ENCODE results near the gene CTTNBP2. TPM values are rescaled to one million over a fixed set of nuclear protein-coding genes. Genes with fewer than 3 reads are reported as not detected.

The CTTNBP2 gene
- total RNA-seq, 1 donor from 2014 or later, result 9.5 TPM

DNA sequence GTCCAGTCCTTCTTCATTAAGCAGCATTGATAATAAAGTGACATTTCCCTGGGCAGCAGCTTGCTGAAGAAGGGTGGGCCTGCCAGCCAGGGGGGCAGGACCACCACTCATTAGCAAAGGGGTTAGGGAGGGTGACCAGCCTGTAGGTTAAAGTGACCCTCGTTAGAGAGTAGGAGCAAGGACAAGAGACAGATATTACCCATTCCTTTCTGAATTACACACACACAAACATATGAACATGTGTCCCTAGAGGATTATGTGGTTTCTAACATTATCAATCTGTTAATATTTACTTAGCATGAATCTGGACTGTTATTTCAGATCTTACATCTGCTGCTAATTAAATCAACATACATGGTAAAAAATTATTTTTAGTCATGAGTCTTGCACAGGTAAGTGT is 88.9 kb downstream of the CTTNBP2 start:
- TF ChIP-seq, protein P1, sequence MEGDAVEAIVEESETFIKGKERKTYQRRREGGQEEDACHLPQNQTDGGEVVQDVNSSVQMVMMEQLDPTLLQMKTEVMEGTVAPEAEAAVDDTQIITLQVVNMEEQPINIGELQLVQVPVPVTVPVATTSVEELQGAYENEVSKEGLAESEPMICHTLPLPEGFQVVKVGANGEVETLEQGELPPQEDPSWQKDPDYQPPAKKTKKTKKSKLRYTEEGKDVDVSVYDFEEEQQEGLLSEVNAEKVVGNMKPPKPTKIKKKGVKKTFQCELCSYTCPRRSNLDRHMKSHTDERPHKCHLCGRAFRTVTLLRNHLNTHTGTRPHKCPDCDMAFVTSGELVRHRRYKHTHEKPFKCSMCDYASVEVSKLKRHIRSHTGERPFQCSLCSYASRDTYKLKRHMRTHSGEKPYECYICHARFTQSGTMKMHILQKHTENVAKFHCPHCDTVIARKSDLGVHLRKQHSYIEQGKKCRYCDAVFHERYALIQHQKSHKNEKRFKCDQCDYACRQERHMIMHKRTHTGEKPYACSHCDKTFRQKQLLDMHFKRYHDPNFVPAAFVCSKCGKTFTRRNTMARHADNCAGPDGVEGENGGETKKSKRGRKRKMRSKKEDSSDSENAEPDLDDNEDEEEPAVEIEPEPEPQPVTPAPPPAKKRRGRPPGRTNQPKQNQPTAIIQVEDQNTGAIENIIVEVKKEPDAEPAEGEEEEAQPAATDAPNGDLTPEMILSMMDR (IDR thresholded peaks at IDR 0.05; ENCODE audit: unreplicated experiment), result no peak
- Mint-ChIP-seq H3K36me3 (ENCODE audit: insufficient read depth) (no peaks in the 10 kb centered on the region), H3K9me3 (ENCODE audit: low read depth) (no peaks in the 10 kb centered on the region), H3K27me3 (no peaks in the 10 kb centered on the region), H3K27ac (no peak overlapping the region), H3K4me3 (ENCODE audit: low read depth) (no peak overlapping the region), H3K4me1 (ENCODE audit: low read depth) (no peaks in the 10 kb centered on the region)
- no peak for DNase-seq (ENCODE audit: low spot score, unreplicated experiment)

DNA sequence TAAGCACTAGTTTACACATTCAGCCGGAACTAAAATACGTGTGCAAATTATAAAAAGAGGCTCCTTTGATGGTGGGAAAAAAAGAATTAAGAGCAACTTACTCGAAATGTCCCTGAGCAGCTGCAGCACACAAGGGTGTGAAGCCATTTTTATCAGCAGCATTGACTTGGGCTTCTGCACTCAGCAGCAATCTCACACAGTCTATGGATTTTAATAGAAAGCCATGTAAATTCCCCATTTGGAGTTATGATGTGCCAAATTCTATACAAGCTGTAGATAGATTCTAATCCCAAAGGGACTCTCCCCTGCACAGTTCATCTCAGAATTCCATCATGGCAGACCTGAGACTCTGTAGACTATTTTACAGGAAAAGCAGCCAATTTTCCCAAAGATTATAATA is 90.5 kb downstream of the CTTNBP2 start:
- Mint-ChIP-seq H3K36me3 (ENCODE audit: insufficient read depth) (no peaks in the 10 kb centered on the region), H3K27ac (no peak overlapping the region), H3K4me3 (ENCODE audit: low read depth) (no peak overlapping the region), H3K9me3 (ENCODE audit: low read depth) (no peaks in the 10 kb centered on the region), H3K27me3 (no peaks in the 10 kb centered on the region), H3K4me1 (ENCODE audit: low read depth) (no peaks in the 10 kb centered on the region)
- TF ChIP-seq, protein P1 (IDR thresholded peaks at IDR 0.05; ENCODE audit: unreplicated experiment), result no peak
- DNase-seq (ENCODE audit: low spot score, unreplicated experiment), result no peak

DNA sequence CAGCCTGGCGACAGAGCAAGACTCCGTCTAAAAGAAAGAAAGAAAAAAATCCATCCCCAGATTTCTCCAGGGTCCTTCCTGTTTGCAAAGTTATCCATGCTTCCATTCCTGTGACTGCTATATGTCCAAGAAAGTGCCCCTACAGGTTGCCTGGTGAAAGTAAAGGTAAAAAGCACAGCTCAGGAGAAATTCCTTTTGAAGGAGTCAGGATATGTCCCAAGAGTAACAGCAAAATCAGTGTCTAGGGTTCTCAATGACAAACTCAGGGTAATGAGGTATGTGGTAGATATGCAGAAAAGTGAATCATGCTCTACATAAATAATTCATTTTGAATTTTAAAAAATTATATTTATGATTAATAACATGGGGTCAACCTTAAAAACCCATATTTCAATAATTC is 91.5 kb downstream of the CTTNBP2 start:
- no peak for DNase-seq (ENCODE audit: low spot score, unreplicated experiment)
- Mint-ChIP-seq H3K9me3 (ENCODE audit: low read depth) (no peaks in the 10 kb centered on the region), H3K27me3 (no peaks in the 10 kb centered on the region), H3K36me3 (ENCODE audit: insufficient read depth) (no peaks in the 10 kb centered on the region), H3K27ac (no peak overlapping the region), H3K4me1 (ENCODE audit: low read depth) (no peaks in the 10 kb centered on the region), H3K4me3 (ENCODE audit: low read depth) (no peak overlapping the region)
- TF ChIP-seq, protein P1 (IDR thresholded peaks at IDR 0.05; ENCODE audit: unreplicated experiment), result peak; percentile 14

DNA sequence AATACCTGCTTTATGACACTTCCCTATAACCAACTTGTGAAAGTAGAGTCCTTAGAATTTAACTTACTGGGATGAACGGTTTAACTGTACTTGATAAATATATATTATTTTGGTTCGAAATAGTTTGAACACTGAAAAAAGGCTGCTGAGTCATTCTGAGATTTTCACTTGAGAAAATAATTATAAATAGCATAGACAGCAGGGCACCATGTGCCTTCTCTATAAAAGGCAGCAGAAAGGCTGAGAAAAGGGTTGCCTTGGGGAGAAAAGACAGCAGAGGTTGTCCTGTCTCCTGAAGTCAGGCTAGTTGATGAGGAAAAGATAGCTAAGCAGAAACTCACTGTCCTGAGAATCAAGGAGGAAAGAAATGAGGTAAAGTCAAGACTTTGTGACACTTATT is 92.4 kb downstream of the CTTNBP2 start:
- Mint-ChIP-seq H3K36me3 (ENCODE audit: insufficient read depth) (peaks cover 3% of the 10 kb centered on the region), H3K27ac (no peak overlapping the region), H3K4me1 (ENCODE audit: low read depth) (no peaks in the 10 kb centered on the region), H3K9me3 (ENCODE audit: low read depth) (no peaks in the 10 kb centered on the region), H3K4me3 (ENCODE audit: low read depth) (no peak overlapping the region), H3K27me3 (no peaks in the 10 kb centered on the region)
- TF ChIP-seq, protein P1 (IDR thresholded peaks at IDR 0.05; ENCODE audit: unreplicated experiment), result no peak
- DNase-seq (ENCODE audit: low spot score, unreplicated experiment), result no peak

DNA sequence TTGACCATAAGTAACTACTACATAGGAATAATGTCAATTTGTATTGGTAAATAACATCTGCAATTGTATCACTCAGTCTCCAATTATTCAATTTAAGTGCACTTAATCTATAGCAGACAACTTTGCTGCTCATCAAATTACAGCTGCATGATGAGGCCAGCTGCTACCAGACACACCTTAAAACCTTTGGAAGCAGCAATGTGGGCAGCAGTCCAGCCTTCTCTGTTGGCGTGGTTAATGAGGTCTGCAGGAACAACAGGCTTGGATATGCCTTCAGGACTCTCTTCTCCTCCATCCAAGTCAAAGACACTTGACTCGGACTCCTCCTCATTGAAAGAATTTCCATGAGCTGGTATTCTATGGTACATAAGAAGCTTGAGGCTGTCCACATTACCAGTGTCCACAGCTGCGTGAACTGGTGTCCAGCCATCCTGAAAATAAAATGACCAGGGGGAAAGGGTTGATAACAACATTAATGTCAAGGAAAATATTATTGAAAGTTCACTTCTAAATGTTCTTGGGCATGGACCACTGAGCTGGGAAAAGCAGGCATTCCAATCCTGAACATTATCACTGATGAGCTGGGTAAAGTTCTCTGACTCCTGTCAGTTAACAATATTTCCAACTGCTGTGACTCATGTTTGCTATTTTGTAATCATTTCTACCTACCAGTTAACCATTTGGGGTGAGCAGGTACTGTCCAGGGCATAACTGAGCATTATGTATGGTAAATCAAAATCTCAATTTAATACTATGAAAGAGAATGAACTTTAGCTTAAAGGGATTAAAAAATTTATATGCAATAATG is 95.7 kb downstream of the CTTNBP2 start:
- Mint-ChIP-seq H3K27me3 (no peaks in the 10 kb centered on the region), H3K9me3 (ENCODE audit: low read depth) (no peaks in the 10 kb centered on the region), H3K4me1 (ENCODE audit: low read depth) (no peaks in the 10 kb centered on the region), H3K36me3 (ENCODE audit: insufficient read depth) (peaks cover 5% of the 10 kb centered on the region), H3K4me3 (ENCODE audit: low read depth) (no peak overlapping the region), H3K27ac (no peak overlapping the region)
- no peak for DNase-seq (ENCODE audit: low spot score, unreplicated experiment)
- TF ChIP-seq, protein P1 (IDR thresholded peaks at IDR 0.05; ENCODE audit: unreplicated experiment), result no peak
